C4-2B (cell line): ENCODE measurements around the gene CHMP1A.

ENCODE experiments used
- H3K27ac ChIP-seq: fragments of 450-650 bp; 2 replicates; pipeline ENCODE4 v1.5.1; 2017
- CTCF ChIP-seq: fragments of 450-650 bp; conservative IDR thresholded peaks from 2 replicates; pipeline ENCODE4 v1.5.1; 2017; ENCODE audit warnings: mild to moderate bottlenecking
- ZFX ChIP-seq: fragments of 450-650 bp; IDR thresholded peaks from 2 replicates; pipeline ENCODE4 v1.6.1; 2017

CHMP1A gene

GRCh38 chr16:89613954-89614459 lies 43.5 kb downstream of the CHMP1A start:
- no peak for TF ChIP-seq CTCF
- TF ChIP-seq ZFX, result no peak
- H3K27ac ChIP-seq, result no peak overlapping the region

GRCh38 chr16:89613231-89613953 lies 44.1 kb downstream of the CHMP1A start, which contains the start of gene DPEP1:
Gene DPEP1 (plus strand): TSS chr16:89613642. CDS start chr16:89630411, 16,769 bp downstream.
- TF ChIP-seq ZFX (no peak), CTCF (no peak)
- no peak within 1 kb of the TSS for H3K27ac ChIP-seq

- H3K27ac ChIP-seq, result no peak overlapping the region
- no peak for TF ChIP-seq ZFX
- no peak for TF ChIP-seq CTCF
Measured at GRCh38 chr16:89612415-89613166, 44.9 kb downstream of the CHMP1A start.

GRCh38 chr16:89610108-89610453 lies 47.4 kb downstream of the CHMP1A start:
- no peak for TF ChIP-seq CTCF
- no peak for TF ChIP-seq ZFX
- H3K27ac ChIP-seq, result no peak overlapping the region

- TF ChIP-seq CTCF (no peak), ZFX (no peak)
- no peak overlapping the region; the same call in 1 of the 2 replicates for H3K27ac ChIP-seq
Measured at GRCh38 chr16:89607937-89608740, 49.4 kb downstream of the CHMP1A start.

- H3K27ac ChIP-seq, result no peak overlapping the region
- TF ChIP-seq CTCF (no peak), ZFX (no peak)
Measured at GRCh38 chr16:89607453-89607852, 50.1 kb downstream of the CHMP1A start.
